GM19351 (cell line): ENCODE measurements around the gene DCLK1.

Source experiments
- ATAC-seq: cut with Tn5 transposase; IDR thresholded peaks from one replicate; pipeline ENCODE4 v1.9.1; 2021; ENCODE audit warnings: mild to moderate bottlenecking, moderate library complexity; ENCODE audit not compliant: unreplicated experiment

DCLK1 gene

DNA sequence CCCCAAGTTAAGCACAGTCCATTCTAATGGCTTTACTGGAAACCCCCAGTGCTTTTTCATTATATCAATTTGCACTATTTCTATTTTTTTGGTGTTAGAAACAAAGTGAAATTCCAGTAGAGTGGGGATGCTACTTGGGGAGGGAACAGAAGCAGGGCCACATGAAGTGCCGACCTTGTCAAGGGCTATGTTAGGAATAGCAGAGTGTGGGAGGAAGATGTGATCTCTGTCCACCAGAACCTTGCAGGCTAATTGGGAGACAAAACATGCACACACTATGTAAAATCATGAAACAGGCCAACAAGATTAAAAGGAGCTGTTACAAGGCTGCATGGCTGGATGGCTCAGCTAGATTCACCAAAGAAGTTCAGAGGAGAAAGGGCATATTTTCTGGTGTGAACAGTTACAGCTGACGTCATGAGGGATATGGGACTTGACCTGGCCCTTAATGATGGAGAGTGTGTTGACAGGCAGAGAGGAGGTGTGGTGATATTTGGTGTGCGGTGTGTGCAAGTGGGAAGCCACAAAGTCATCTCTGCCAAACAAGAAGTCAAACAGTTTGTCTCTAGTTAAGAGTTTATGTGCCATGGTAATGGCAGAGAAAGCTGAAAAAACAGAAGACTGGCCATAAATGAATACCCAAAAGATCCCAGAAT is 336.3 kb downstream of the DCLK1 start:
- no peak for ATAC-seq

DNA sequence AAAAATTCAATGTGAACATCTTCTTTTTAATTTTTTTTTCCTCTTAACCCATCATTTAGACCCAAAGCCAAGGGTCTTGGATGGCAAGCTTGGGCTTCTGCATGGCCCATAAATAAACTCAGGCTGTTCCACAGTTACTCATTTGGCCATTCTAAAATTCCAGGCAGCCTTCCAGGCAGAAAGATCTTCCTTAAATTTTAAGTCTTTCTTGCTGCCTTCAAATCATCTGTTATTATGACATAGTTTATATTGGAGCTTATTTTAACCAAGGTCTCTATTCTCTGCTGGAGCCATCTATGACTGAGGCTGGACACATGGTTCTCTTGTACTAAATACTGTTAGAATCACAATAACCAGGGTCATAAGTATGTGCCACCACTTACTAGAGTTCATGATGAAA is 337.4 kb downstream of the DCLK1 start:
- ATAC-seq, result no peak

GRCh38 chr13:35792911-35793310 is 338.3 kb downstream of the DCLK1 start:
- ATAC-seq, result no peak

- no peak for ATAC-seq
These were observed 339.2 kb downstream of the DCLK1 start for GRCh38 chr13:35792021-35792420.

- no peak for ATAC-seq
These were observed 339.9 kb downstream of the DCLK1 start for GRCh38 chr13:35791184-35791851.

- ATAC-seq, result peak; percentile 86
These were observed 341.6 kb downstream of the DCLK1 start for GRCh38 chr13:35789335-35790165.

- no peak for ATAC-seq
These were observed 343.2 kb downstream of the DCLK1 start for GRCh38 chr13:35787937-35788336.

DNA sequence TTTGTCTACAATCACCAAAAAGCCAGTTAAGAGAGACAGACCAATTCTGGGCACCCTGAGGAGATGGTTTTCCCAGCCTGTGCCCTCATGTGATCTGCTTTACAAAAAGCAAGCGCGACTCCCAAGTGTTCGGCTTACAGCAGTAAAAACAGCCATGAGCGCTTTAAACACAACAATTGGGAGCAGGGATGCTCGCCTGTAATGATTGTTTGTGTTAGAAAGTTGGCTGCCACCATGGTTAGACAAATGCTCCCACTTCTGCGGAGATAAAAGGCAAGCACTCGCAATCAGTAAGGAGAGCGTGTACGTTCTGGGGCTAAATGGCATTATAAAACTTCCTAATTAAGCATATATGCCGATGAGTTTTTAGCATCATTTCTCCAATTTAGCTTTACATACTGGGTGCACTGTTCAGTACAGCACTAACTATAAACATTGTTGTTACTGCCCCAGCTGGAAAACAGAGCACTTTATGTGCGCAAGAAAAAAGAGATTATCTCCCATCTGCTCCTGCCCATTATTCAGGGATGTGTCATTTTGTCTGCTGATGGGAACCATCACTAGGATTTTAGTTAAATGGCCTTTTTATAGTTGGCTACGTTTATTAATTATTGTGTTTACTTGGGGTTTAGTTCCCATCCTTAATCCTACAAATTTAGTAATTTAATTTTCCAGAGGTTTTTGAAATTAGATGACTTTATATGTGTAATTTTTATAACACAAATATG is 345.4 kb downstream of the DCLK1 start:
- ATAC-seq, result no peak

GRCh38 chr13:35784286-35784951 is 346.8 kb downstream of the DCLK1 start:
- ATAC-seq, result no peak

GRCh38 chr13:35782793-35783192 is 348.4 kb downstream of the DCLK1 start:
- ATAC-seq, result no peak

DNA sequence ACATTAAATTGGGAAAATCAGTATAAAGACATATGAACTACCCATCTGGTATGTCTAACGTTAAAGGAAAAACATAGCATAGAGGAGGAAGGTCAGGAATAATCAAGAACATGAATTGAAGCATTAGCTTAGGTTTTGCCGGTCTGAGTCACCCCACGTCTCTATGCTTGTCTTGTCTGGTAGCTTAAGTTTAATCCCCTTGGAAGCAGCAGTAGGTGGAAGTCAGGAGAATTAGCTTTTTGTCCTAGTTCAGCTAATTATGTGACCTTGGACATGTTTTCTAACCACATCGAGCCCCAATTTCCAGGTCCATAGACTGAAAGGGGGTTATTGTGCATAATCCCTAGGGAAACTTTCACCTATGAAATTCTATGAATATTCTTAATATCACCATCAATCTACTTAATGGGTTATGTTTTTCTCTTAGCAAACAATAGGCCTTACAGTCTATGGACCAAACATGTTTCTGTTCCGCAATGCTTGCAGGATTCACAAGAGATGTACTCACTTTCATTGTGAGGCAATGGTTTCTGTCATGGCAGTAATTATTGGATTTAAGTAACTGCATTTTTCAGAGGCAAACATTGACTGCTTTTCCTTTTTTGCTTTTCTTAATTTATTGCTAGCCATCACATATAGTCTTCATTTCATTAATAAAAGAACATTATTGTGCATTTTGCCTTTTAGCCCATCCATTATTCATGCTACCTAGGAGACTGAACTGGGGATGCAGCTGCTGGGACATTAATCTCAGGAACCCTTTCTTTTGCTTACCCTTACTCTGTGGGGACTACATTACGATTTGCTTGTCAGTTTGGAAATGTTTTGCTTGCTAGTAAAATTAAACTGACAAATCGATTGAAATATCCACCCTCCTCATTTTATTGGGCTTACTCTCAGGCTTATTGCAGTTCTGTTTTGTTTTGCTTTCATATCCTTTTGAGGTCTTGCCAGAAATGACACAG is 349.9 kb downstream of the DCLK1 start:
- ATAC-seq, result no peak

DNA sequence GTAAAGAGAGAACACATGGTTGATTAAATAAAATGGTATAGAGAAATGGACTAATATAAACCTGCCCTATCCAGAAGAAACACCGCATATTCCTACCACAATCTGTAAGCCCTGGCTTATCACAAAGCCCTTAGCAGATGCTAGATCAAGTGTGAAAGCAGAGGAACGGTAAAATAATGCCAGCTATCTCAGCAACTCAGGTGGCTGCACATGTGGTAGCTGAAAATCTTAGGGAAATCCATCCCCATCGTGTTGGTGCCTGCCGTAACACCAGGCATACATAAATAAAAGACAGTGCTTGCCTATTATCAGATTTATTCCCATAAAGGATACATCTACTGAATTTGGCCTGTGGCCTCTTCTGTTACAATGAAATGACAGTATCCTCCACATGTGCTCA is 350.6 kb downstream of the DCLK1 start:
- ATAC-seq, result no peak

DNA sequence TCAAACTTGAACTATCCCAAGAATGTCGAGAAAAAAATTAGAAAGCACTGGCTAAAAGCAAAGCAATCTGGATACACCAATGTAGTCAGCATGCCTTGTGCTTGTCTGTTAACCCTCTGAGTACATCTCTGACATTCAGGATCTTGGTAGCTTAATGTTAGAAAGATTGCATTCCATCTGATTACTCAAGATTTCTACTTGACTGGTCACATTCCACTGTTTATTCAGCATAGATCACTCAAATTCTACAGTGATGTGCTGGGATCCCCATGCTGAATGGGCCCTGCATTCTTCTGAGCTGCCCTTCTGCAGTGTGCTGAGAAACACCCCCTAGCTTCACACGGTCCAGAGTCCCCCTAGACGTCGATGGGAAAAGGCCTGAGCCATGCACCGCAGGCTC is 359.3 kb downstream of the DCLK1 start:
- ATAC-seq, result no peak

DNA sequence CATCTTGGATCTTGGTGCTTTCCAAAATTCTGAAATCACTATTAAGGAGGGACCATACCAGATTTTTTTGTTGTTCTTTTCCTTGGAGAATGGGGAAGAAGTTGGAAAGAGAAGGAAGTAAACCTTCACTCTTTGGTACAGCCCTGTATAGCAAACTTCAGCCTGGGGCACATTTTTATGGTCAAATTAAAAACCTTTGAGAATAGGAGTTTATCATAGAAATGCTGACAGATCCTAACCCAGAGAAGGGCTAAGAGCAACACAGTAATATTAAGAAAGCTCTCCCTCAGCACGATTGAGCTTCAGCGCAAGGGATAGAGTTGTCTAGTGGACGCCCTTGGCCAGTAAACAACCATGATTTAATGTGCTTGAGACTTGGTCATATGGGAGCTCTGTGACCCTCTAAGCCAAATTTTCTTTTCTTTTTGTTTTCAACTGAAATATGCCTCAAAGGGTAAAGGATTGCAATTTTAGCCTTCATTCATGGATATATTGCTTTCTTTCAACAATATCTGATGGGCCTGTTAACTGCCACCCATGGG is 360.4 kb downstream of the DCLK1 start:
- no peak for ATAC-seq

DNA sequence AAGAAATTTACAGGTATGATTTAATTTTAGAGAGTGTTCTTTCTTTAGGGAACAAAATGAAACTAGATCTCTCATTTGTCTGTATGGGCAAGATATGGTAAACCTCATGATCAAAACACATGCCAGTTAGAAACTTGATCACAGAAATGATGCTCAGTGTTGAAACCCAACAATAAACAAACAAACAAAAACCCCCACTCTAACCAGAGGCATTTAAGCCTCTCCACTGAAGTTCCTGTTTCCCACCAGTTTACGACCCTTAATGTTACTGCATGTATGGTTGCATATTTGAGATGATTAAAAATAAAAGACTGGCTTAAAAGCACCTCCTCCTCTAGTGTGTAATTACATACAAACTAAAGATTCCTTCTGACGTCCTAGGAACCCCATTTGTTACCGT is 361.4 kb downstream of the DCLK1 start:
- ATAC-seq, result no peak

- no peak for ATAC-seq
These were observed 362.6 kb downstream of the DCLK1 start for GRCh38 chr13:35768551-35768950.

DNA sequence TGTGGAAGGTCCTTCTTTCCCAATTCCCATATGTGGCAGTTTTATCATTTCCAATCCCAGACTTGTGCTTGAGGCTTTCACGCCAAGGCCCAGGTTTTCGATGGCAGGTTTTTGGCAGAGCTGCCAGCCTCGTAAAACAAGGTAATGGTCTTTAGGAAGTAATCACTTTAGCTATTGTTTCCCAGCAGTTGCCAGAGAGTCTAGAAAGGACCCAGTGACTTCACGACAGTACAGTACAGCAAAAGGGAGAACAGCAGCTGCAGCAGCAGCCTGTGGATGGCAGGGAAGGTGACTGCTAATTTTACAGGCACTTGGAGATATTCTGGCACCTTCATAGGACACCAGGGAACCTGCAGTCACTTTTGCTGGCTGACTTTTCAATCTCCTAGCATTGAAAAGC is 363.1 kb downstream of the DCLK1 start:
- no peak for ATAC-seq

- ATAC-seq, result no peak
These were observed 363.8 kb downstream of the DCLK1 start for GRCh38 chr13:35767256-35767976.

DNA sequence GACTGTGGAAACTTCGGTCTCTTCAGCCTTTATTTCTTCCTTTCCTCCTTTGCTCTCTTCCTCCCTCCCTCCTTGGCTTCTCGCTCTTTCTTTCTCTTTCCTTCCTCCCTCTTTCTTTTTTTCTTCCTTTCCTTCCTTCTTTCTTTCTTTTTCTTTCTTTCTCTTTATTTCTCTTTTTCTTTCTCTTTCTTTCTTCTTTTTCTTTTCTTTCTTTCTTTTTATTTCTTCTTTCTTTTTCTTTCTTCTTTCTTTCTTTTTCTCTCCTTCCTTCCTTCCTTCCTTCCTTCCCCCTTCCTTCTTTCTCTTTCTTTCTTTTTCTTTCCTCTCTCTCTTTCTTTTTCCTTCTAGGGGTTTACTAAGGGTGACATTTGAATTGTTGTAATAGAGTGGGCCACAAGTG is 364.5 kb downstream of the DCLK1 start:
- ATAC-seq, result no peak
